ENCODE data around the gene TP53I13. TPM values are rescaled to one million over a fixed set of nuclear protein-coding genes. Genes with fewer than 3 reads are reported as not detected.

The TP53I13 gene
- total and polyA plus RNA-seq, 2 of the 13 experiments (the other 11 are each of a cell fraction or from before 2014, with no cell fraction given) = 16.9 to 25.7 TPM

DNA sequence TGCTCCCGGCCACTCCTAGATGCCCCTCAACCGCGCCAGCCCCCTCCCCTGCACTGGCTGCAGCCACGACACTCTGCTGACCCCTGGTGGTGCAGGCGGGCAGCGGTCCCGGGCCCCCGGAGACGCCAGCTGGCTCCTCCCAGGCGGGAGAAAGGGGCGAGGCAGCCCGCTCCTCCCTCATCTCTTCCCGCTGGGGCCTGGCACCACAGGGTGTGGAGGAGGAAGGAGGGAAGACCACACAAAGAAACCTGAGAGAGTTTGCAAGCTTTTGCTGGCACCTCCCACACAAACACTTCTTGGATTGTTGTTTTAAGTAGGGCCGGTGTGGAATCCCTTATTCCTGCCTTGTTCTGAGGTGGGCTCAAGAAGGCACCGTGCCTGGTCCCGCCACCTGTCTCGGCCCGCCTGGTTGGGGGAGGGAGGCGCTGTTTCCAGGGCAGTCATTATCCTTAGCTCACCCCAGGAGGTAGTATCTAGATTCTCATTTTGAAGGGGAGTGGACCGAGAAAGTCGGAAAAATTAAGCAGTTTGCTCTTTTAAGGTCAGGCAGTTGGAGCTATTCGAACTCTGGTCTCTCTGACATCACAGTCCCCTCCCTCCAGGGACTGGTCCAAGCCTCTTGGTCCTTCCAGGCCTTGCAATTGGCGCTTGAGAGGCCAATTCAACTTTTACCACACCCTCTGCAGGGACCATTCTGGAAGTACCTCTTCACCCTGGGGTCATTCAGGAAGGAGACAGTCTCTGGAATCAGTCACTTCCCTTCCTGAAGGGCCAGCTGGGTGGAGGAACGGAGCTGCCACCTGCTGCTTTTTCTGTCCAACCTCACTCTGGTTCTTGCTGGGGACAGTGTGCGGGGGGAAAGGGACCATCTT, 23.5 kb downstream of the TP53I13 start (continued):
- TF ChIP-seq, protein P1, sequence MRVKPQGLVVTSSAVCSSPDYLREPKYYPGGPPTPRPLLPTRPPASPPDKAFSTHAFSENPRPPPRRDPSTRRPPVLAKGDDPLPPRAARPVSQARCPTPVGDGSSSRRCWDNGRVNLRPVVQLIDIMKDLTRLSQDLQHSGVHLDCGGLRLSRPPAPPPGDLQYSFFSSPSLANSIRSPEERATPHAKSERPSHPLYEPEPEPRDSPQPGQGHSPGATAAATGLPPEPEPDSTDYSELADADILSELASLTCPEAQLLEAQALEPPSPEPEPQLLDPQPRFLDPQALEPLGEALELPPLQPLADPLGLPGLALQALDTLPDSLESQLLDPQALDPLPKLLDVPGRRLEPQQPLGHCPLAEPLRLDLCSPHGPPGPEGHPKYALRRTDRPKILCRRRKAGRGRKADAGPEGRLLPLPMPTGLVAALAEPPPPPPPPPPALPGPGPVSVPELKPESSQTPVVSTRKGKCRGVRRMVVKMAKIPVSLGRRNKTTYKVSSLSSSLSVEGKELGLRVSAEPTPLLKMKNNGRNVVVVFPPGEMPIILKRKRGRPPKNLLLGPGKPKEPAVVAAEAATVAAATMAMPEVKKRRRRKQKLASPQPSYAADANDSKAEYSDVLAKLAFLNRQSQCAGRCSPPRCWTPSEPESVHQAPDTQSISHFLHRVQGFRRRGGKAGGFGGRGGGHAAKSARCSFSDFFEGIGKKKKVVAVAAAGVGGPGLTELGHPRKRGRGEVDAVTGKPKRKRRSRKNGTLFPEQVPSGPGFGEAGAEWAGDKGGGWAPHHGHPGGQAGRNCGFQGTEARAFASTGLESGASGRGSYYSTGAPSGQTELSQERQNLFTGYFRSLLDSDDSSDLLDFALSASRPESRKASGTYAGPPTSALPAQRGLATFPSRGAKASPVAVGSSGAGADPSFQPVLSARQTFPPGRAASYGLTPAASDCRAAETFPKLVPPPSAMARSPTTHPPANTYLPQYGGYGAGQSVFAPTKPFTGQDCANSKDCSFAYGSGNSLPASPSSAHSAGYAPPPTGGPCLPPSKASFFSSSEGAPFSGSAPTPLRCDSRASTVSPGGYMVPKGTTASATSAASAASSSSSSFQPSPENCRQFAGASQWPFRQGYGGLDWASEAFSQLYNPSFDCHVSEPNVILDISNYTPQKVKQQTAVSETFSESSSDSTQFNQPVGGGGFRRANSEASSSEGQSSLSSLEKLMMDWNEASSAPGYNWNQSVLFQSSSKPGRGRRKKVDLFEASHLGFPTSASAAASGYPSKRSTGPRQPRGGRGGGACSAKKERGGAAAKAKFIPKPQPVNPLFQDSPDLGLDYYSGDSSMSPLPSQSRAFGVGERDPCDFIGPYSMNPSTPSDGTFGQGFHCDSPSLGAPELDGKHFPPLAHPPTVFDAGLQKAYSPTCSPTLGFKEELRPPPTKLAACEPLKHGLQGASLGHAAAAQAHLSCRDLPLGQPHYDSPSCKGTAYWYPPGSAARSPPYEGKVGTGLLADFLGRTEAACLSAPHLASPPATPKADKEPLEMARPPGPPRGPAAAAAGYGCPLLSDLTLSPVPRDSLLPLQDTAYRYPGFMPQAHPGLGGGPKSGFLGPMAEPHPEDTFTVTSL (CRISPR knock-in tag; IDR thresholded peaks at IDR 0.05; ENCODE audit: borderline replicate concordance) = peak; percentile 38; the same call in 1 of the 2 replicates
- TF ChIP-seq, protein P2, sequence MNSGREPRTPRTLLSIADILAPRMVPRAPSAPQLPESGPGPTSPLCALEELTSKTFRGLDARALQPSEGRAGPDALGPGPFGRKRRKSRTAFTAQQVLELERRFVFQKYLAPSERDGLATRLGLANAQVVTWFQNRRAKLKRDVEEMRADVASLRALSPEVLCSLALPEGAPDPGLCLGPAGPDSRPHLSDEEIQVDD (CRISPR knock-in tag; IDR thresholded peaks at IDR 0.05; ENCODE audit: borderline replicate concordance) = no peak
- 0 out of 2 replicates have a peak, but pooled peaks have one; percentile 62 for TF ChIP-seq HOXD1 (CRISPR knock-in tag; IDR thresholded peaks at IDR 0.05)
- TF ChIP-seq ZNF17 (CRISPR knock-in tag; IDR thresholded peaks at IDR 0.05) = no peak
- peak; percentile 13; the same call in 1 of the 2 replicates for TF ChIP-seq NR2C2 (CRISPR knock-in tag; IDR thresholded peaks at IDR 0.05; ENCODE audit: borderline replicate concordance)
- TF ChIP-seq NR1H2 (CRISPR knock-in tag; IDR thresholded peaks at IDR 0.05; ENCODE audit: borderline replicate concordance, low read depth) = no peak
- 0 out of 2 replicates have a peak, but pooled peaks have one; percentile 25 for TF ChIP-seq NFKB2 (CRISPR knock-in tag; IDR thresholded peaks at IDR 0.05; ENCODE audit: borderline replicate concordance)
- TF ChIP-seq MBD4 (IDR thresholded peaks at IDR 0.05; ENCODE audit: borderline replicate concordance, low read length) = no peak
- no peak for TF ChIP-seq NFATC3 (CRISPR knock-in tag; IDR thresholded peaks at IDR 0.05)
- TF ChIP-seq ARID2 (CRISPR knock-in tag; IDR thresholded peaks at IDR 0.05; ENCODE audit: borderline replicate concordance) = 0 out of 2 replicates have a peak, but pooled peaks have one; percentile 10
- TF ChIP-seq, protein P3, sequence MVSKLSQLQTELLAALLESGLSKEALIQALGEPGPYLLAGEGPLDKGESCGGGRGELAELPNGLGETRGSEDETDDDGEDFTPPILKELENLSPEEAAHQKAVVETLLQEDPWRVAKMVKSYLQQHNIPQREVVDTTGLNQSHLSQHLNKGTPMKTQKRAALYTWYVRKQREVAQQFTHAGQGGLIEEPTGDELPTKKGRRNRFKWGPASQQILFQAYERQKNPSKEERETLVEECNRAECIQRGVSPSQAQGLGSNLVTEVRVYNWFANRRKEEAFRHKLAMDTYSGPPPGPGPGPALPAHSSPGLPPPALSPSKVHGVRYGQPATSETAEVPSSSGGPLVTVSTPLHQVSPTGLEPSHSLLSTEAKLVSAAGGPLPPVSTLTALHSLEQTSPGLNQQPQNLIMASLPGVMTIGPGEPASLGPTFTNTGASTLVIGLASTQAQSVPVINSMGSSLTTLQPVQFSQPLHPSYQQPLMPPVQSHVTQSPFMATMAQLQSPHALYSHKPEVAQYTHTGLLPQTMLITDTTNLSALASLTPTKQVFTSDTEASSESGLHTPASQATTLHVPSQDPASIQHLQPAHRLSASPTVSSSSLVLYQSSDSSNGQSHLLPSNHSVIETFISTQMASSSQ (IDR thresholded peaks at IDR 0.05; ENCODE audit: low read depth) = no peak
- TF ChIP-seq, protein P3 (CRISPR knock-in tag; IDR thresholded peaks at IDR 0.05; ENCODE audit: borderline replicate concordance) = no peak
- TF ChIP-seq, protein P4, sequence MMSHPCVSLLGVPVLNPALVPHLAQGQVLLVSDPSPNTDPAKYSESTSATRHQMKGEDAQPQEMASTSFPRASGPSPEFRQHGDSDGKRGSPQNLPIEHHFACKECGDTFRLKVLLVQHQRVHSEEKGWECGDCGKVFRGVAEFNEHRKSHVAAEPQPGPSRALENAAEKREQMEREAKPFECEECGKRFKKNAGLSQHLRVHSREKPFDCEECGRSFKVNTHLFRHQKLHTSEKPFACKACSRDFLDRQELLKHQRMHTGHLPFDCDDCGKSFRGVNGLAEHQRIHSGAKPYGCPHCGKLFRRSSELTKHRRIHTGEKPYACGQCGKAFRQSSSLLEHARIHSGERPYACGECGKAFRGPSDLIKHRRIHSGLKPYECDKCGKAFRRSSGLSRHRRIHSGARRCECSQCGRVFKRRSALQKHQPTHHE (CRISPR knock-in tag; IDR thresholded peaks at IDR 0.05; ENCODE audit: borderline replicate concordance) = 0 out of 2 replicates have a peak, but pooled peaks have one; percentile 22
- TF ChIP-seq SP140L (CRISPR knock-in tag; IDR thresholded peaks at IDR 0.05; ENCODE audit: borderline replicate concordance) = no peak
- TF ChIP-seq PCBP2 (optimal IDR thresholded peaks at IDR 0.05; ENCODE audit: low read depth, low read length, poor library complexity, severe bottlenecking) = no peak
- TF ChIP-seq HDAC2 (CRISPR knock-in tag; IDR thresholded peaks at IDR 0.05) = peak; percentile 68; the same call in 1 of the 2 replicates
- TF ChIP-seq POLR2A (IDR thresholded peaks at IDR 0.05; ENCODE audit: insufficient read depth in 1 of 2, low read depth in 2 of 2, low read length in 2 of 2) = no peak

All from HepG2 (cell line).